ENCODE results near the gene HLA-DQA1.

Gene HLA-DQA1

GRCh38 chr6:32609391-32609730, 27.8 kb upstream of the HLA-DQA1 start:
- H3K9ac ChIP-seq (ENCODE audit: low read length): peak overlapping the region; percentile 70
- no peak overlapping the region for H3K18ac ChIP-seq (ENCODE audit: low read depth in 1 of 2, low read length in 2 of 2)
- no peak overlapping the region for H3K27ac ChIP-seq (ENCODE audit: low read length, poor library complexity, severe bottlenecking)
- peak overlapping the region in 1 of 2 experiments; percentile 49 for H3K4me3 ChIP-seq (ENCODE audit: insufficient read depth in 1 of 2, low read depth in 1 of 2, low read length in 2 of 2)
- H3K36me3 ChIP-seq (ENCODE audit: control insufficient read depth in 1 of 2, insufficient read depth in 2 of 2, low read depth in 1 of 2, low read length in 2 of 2): no peaks in the 10 kb centered on the region
- no peak for DNase-seq
- no peak overlapping the region for H3K4ac ChIP-seq (ENCODE audit: low read depth in 1 of 2, low read length in 2 of 2)
- H4K91ac ChIP-seq (ENCODE audit: low read length): no peak overlapping the region
- no peak overlapping the region for H2BK5ac ChIP-seq (ENCODE audit: low read depth, low read length, poor library complexity, severe bottlenecking)
- H3K14ac ChIP-seq (ENCODE audit: low read length in 2 of 2): no peak overlapping the region
- H3K79me1 ChIP-seq (replicated peaks; ENCODE audit: low read length, poor library complexity, severe bottlenecking): no peaks in the 10 kb centered on the region
- H2BK120ac ChIP-seq (ENCODE audit: low read depth, low read length): no peak overlapping the region
- H3K4me1 ChIP-seq (ENCODE audit: control insufficient read depth, insufficient read depth, low read depth, low read length): no peaks in the 10 kb centered on the region
- no peak overlapping the region for H3K23ac ChIP-seq (ENCODE audit: low read length in 2 of 2)
- no peaks in the 10 kb centered on the region for H3K9me3 ChIP-seq (ENCODE audit: control insufficient read depth, low read length)
- no peak overlapping the region for H3K4me2 ChIP-seq (ENCODE audit: low read length, poor library complexity, severe bottlenecking)
- H4K8ac ChIP-seq (ENCODE audit: low read length): no peak overlapping the region
- no peak overlapping the region for H2BK12ac ChIP-seq (ENCODE audit: low read length in 2 of 2)
- no peak overlapping the region for H2BK15ac ChIP-seq (ENCODE audit: low read depth, poor library complexity, severe bottlenecking)
- no peaks in the 10 kb centered on the region for H3K27me3 ChIP-seq (ENCODE audit: control insufficient read depth in 1 of 2, insufficient read depth in 1 of 2, low read length in 2 of 2)
- 58% methylated on average over 3 of the region's 3 CpGs for WGBS
- no peak overlapping the region for H2AFZ ChIP-seq (ENCODE audit: low read depth, low read length)
- H2AK5ac ChIP-seq (ENCODE audit: low read length, severe bottlenecking): no peak overlapping the region

GRCh38 chr6:32609731-32610640, 27.2 kb upstream of the HLA-DQA1 start:
- H3K9me3 ChIP-seq (ENCODE audit: control insufficient read depth, low read length): no peaks in the 10 kb centered on the region
- no peaks in the 10 kb centered on the region for H3K36me3 ChIP-seq (ENCODE audit: control insufficient read depth in 1 of 2, insufficient read depth in 2 of 2, low read depth in 1 of 2, low read length in 2 of 2)
- H3K18ac ChIP-seq (ENCODE audit: low read depth in 1 of 2, low read length in 2 of 2): no peak overlapping the region
- H4K91ac ChIP-seq (ENCODE audit: low read length): no peak overlapping the region
- no peak overlapping the region for H4K8ac ChIP-seq (ENCODE audit: low read length)
- H2BK15ac ChIP-seq (ENCODE audit: low read depth, poor library complexity, severe bottlenecking): no peak overlapping the region
- 9% methylated on average over 6 of the region's 8 CpGs for WGBS
- H2BK12ac ChIP-seq (ENCODE audit: low read length in 2 of 2): no peak overlapping the region
- H3K4me1 ChIP-seq (ENCODE audit: control insufficient read depth, insufficient read depth, low read depth, low read length): no peaks in the 10 kb centered on the region
- peak; percentile 95 for DNase-seq
- no peak overlapping the region for H3K14ac ChIP-seq (ENCODE audit: low read length in 2 of 2)
- H3K27me3 ChIP-seq (ENCODE audit: control insufficient read depth in 1 of 2, insufficient read depth in 1 of 2, low read length in 2 of 2): no peaks in the 10 kb centered on the region
- no peak overlapping the region for H2AK5ac ChIP-seq (ENCODE audit: low read length, severe bottlenecking)
- H2AFZ ChIP-seq (ENCODE audit: low read depth, low read length): no peak overlapping the region
- no peak overlapping the region for H2BK120ac ChIP-seq (ENCODE audit: low read depth, low read length)
- H3K27ac ChIP-seq (ENCODE audit: low read length, poor library complexity, severe bottlenecking): no peak overlapping the region
- no peak overlapping the region for H3K4me2 ChIP-seq (ENCODE audit: low read length, poor library complexity, severe bottlenecking)
- H3K4ac ChIP-seq (ENCODE audit: low read depth in 1 of 2, low read length in 2 of 2): no peak overlapping the region
- H3K79me1 ChIP-seq (replicated peaks; ENCODE audit: low read length, poor library complexity, severe bottlenecking): no peaks in the 10 kb centered on the region
- H3K23ac ChIP-seq (ENCODE audit: low read length in 2 of 2): no peak overlapping the region
- H3K9ac ChIP-seq (ENCODE audit: low read length): peak overlapping the region; percentile 70
- peak overlapping the region in 1 of 2 experiments; percentile 49 for H3K4me3 ChIP-seq (ENCODE audit: insufficient read depth in 1 of 2, low read depth in 1 of 2, low read length in 2 of 2)
- H2BK5ac ChIP-seq (ENCODE audit: low read depth, low read length, poor library complexity, severe bottlenecking): no peak overlapping the region

- no peak for DNase-seq
- Histone ChIP-seq H3K79me1 (replicated peaks; ENCODE audit: low read length, poor library complexity, severe bottlenecking) (no peaks in the 10 kb centered on the region), H4K8ac (ENCODE audit: low read length) (no peak overlapping the region), H4K91ac (ENCODE audit: low read length) (no peak overlapping the region), H3K18ac (ENCODE audit: low read depth in 1 of 2, low read length in 2 of 2) (no peak overlapping the region), H2BK120ac (ENCODE audit: low read depth, low read length) (no peak overlapping the region), H3K27me3 (ENCODE audit: control insufficient read depth in 1 of 2, insufficient read depth in 1 of 2, low read length in 2 of 2) (no peaks in the 10 kb centered on the region), H3K4me3 (ENCODE audit: insufficient read depth in 1 of 2, low read depth in 1 of 2, low read length in 2 of 2) (no peak overlapping the region), H3K27ac (ENCODE audit: low read length, poor library complexity, severe bottlenecking) (no peak overlapping the region), H3K4me2 (ENCODE audit: low read length, poor library complexity, severe bottlenecking) (no peak overlapping the region), H3K36me3 (ENCODE audit: control insufficient read depth in 1 of 2, insufficient read depth in 2 of 2, low read depth in 1 of 2, low read length in 2 of 2) (no peaks in the 10 kb centered on the region), H3K9ac (ENCODE audit: low read length) (no peak overlapping the region), H2AK5ac (ENCODE audit: low read length, severe bottlenecking) (no peak overlapping the region), H2BK5ac (ENCODE audit: low read depth, low read length, poor library complexity, severe bottlenecking) (no peak overlapping the region), H3K4me1 (ENCODE audit: control insufficient read depth, insufficient read depth, low read depth, low read length) (no peaks in the 10 kb centered on the region), H3K23ac (ENCODE audit: low read length in 2 of 2) (no peak overlapping the region), H3K4ac (ENCODE audit: low read depth in 1 of 2, low read length in 2 of 2) (no peak overlapping the region), H2AFZ (ENCODE audit: low read depth, low read length) (no peak overlapping the region), H2BK12ac (ENCODE audit: low read length in 2 of 2) (no peak overlapping the region), H3K9me3 (ENCODE audit: control insufficient read depth, low read length) (no peaks in the 10 kb centered on the region), H3K14ac (ENCODE audit: low read length in 2 of 2) (no peak overlapping the region), H2BK15ac (ENCODE audit: low read depth, poor library complexity, severe bottlenecking) (no peak overlapping the region)
- WGBS: 49% methylated on average over 3 of the region's 3 CpGs
Measured at GRCh38 chr6:32610682-32611296, 26.4 kb upstream of the HLA-DQA1 start.

GRCh38 chr6:32613475-32613874, 23.7 kb upstream of the HLA-DQA1 start:
- Histone ChIP-seq H2AFZ (ENCODE audit: low read depth, low read length) (no peak overlapping the region), H3K27me3 (ENCODE audit: control insufficient read depth in 1 of 2, insufficient read depth in 1 of 2, low read length in 2 of 2) (no peaks in the 10 kb centered on the region), H2AK5ac (ENCODE audit: low read length, severe bottlenecking) (no peak overlapping the region), H3K79me1 (replicated peaks; ENCODE audit: low read length, poor library complexity, severe bottlenecking) (no peaks in the 10 kb centered on the region), H2BK120ac (ENCODE audit: low read depth, low read length) (no peak overlapping the region), H4K8ac (ENCODE audit: low read length) (no peak overlapping the region), H3K9ac (ENCODE audit: low read length) (no peak overlapping the region), H3K4me2 (ENCODE audit: low read length, poor library complexity, severe bottlenecking) (no peak overlapping the region), H2BK12ac (ENCODE audit: low read length in 2 of 2) (no peak overlapping the region), H3K4me3 (ENCODE audit: insufficient read depth in 1 of 2, low read depth in 1 of 2, low read length in 2 of 2) (no peak overlapping the region), H3K14ac (ENCODE audit: low read length in 2 of 2) (no peak overlapping the region), H4K91ac (ENCODE audit: low read length) (no peak overlapping the region), H3K23ac (ENCODE audit: low read length in 2 of 2) (no peak overlapping the region), H3K18ac (ENCODE audit: low read depth in 1 of 2, low read length in 2 of 2) (no peak overlapping the region), H3K9me3 (ENCODE audit: control insufficient read depth, low read length) (peaks cover 10% of the 10 kb centered on the region), H2BK15ac (ENCODE audit: low read depth, poor library complexity, severe bottlenecking) (no peak overlapping the region), H3K27ac (ENCODE audit: low read length, poor library complexity, severe bottlenecking) (no peak overlapping the region), H2BK5ac (ENCODE audit: low read depth, low read length, poor library complexity, severe bottlenecking) (no peak overlapping the region), H3K4ac (ENCODE audit: low read depth in 1 of 2, low read length in 2 of 2) (no peak overlapping the region), H3K4me1 (ENCODE audit: control insufficient read depth, insufficient read depth, low read depth, low read length) (no peaks in the 10 kb centered on the region), H3K36me3 (ENCODE audit: control insufficient read depth in 1 of 2, insufficient read depth in 2 of 2, low read depth in 1 of 2, low read length in 2 of 2) (no peaks in the 10 kb centered on the region)
- DNase-seq: no peak
- WGBS: 46% methylated on average over 6 of the region's 6 CpGs

Data from mesenchymal stem cell (in vitro differentiated cells and primary cell).